Measurements from ENCODE around the gene KRTAP4-2. TPM values are rescaled to one million over a fixed set of nuclear protein-coding genes. Genes with fewer than 3 reads are reported as not detected.

KRTAP4-2 gene
- total and polyA plus RNA-seq, 2 donors (not counting 1 experiment from before 2014, with no cell fraction given) = not detected

DNA sequence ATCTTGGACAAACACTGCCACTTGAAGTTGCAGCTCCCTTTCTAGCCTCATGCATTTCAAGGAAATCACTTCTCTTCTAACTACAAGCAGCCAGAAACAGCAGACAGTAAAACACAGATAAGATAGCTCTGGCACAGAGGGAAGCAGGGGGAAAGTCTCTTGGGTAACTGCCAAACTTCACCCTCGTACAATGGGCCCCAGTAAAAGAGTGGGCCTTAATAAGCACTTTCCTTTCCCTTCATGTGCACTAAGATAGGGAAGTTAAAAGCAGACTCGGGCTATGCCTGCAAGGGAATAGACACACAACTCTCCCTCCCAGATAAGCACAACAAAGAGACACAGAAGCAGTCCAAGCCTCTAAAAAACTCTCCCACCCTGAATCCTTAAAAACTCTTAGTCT lies 24.2 kb downstream of the KRTAP4-2 start:
- Histone ChIP-seq H3K9ac (ENCODE audit: low read length) (no peak overlapping the region), H4K20me1 (ENCODE audit: control insufficient read depth, insufficient read depth, low read length, poor library complexity, severe bottlenecking) (no peaks in the 10 kb centered on the region), H3K36me3 (replicated peaks in 1 of 2; ENCODE audit: control extremely low read depth in 1 of 2, control insufficient read depth in 1 of 2, extremely low read depth in 1 of 2, insufficient read depth in 2 of 2, low read length in 1 of 2) (no peaks in the 10 kb centered on the region), H2AFZ (ENCODE audit: insufficient read depth, low read depth, low read length, poor library complexity, severe bottlenecking) (no peak overlapping the region), H3K4me3 (ENCODE audit: control extremely low read depth in 1 of 5, extremely low read depth in 1 of 5, insufficient read depth in 1 of 5, low read depth in 2 of 5, low read length in 4 of 5) (no peak overlapping the region), H3K27ac (ENCODE audit: low read length in 2 of 2) (no peak overlapping the region), H3K79me2 (ENCODE audit: control insufficient read depth, insufficient read depth, low read length) (no peaks in the 10 kb centered on the region), H3K9me3 (ENCODE audit: control extremely low read depth in 1 of 3, control insufficient read depth in 2 of 3, insufficient read depth in 1 of 3, low read length in 2 of 3) (no peaks in the 10 kb centered on the region), H3K4me1 (ENCODE audit: control insufficient read depth in 2 of 2, insufficient read depth in 2 of 2, low read length in 2 of 2) (no peaks in the 10 kb centered on the region), H3K27me3 (replicated peaks in 1 of 4; ENCODE audit: control extremely low read depth in 1 of 4, control insufficient read depth in 3 of 4, insufficient read depth in 4 of 4, low read length in 3 of 4) (peaks cover 0 to 8% (median 0%) of the 10 kb centered on the region in 4 experiments), H3K4me2 (replicated peaks; ENCODE audit: low read depth, low read length, poor library complexity, severe bottlenecking) (no peak overlapping the region)
- intact Hi-C loops (cut with micrococcal nuclease) = no loop called here
- no peaks in the 10 kb centered on the region for H3K9me3 Mint-ChIP-seq (ENCODE audit: insufficient read depth)
- no peak overlapping the region for H3K27ac Mint-ChIP-seq
- WGBS (ENCODE audit: insufficient coverage) = no CpG with 5 or more reads among the region's 2 CpGs
- no peak for TF ChIP-seq EZH2 (IDR thresholded peaks at IDR 0.05; ENCODE audit: borderline replicate concordance, insufficient read depth, low read depth, low read length, poor library complexity, severe bottlenecking)
- TF ChIP-seq, protein P1, sequence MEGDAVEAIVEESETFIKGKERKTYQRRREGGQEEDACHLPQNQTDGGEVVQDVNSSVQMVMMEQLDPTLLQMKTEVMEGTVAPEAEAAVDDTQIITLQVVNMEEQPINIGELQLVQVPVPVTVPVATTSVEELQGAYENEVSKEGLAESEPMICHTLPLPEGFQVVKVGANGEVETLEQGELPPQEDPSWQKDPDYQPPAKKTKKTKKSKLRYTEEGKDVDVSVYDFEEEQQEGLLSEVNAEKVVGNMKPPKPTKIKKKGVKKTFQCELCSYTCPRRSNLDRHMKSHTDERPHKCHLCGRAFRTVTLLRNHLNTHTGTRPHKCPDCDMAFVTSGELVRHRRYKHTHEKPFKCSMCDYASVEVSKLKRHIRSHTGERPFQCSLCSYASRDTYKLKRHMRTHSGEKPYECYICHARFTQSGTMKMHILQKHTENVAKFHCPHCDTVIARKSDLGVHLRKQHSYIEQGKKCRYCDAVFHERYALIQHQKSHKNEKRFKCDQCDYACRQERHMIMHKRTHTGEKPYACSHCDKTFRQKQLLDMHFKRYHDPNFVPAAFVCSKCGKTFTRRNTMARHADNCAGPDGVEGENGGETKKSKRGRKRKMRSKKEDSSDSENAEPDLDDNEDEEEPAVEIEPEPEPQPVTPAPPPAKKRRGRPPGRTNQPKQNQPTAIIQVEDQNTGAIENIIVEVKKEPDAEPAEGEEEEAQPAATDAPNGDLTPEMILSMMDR (IDR thresholded peaks at IDR 0.05) = no peak
- CTCF ChIA-PET = no interaction called here
- H3K4me1 Mint-ChIP-seq = no peaks in the 10 kb centered on the region
- H3K27me3 Mint-ChIP-seq = peaks cover 26% of the 10 kb centered on the region
- no peak for ATAC-seq (ENCODE audit: low read depth)
- DNase-seq = no peak
- no peak overlapping the region for H3K4me3 Mint-ChIP-seq
- POLR2A ChIA-PET = no interaction called here

DNA sequence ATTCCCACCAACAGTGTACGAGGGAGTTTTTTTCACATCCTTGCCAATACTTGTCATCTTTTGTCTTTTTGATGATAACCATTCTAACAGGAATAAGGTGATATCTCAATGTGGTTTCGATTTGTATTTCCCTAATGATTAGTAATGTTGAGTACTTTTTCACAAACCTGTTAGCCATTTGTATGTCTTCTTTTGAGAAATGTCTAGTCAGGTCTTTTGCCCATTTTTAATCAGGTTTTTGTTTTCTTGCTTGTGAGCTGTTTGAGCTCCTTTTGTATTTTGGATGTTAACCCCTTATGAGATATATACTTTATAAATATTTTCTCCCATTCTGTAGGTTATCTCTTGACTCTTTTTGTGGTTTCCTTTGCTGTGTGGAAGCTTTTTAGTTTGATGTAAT lies 26.5 kb downstream of the KRTAP4-2 start:
- H3K4me3 ChIP-seq (ENCODE audit: control extremely low read depth in 1 of 5, extremely low read depth in 1 of 5, insufficient read depth in 1 of 5, low read depth in 2 of 5, low read length in 4 of 5) = no peak overlapping the region
- ChIA-PET CTCF (no interaction called here), POLR2A (no interaction called here)
- Mint-ChIP-seq H3K4me1 (no peaks in the 10 kb centered on the region), H3K27me3 (peaks cover 11% of the 10 kb centered on the region), H3K9me3 (ENCODE audit: insufficient read depth) (no peaks in the 10 kb centered on the region), H3K27ac (no peak overlapping the region), H3K4me3 (no peak overlapping the region)
- TF ChIP-seq, protein P1 (IDR thresholded peaks at IDR 0.05) = no peak
- no peak for TF ChIP-seq EZH2 (IDR thresholded peaks at IDR 0.05; ENCODE audit: borderline replicate concordance, insufficient read depth, low read depth, low read length, poor library complexity, severe bottlenecking)
- intact Hi-C loops (cut with micrococcal nuclease) = no loop called here
- H3K27ac ChIP-seq (ENCODE audit: low read length in 2 of 2) = no peak overlapping the region
- no peak overlapping the region for H3K9ac ChIP-seq (ENCODE audit: low read length)
- no peaks in the 10 kb centered on the region for H3K79me2 ChIP-seq (ENCODE audit: control insufficient read depth, insufficient read depth, low read length)
- no peaks in the 10 kb centered on the region for H3K4me1 ChIP-seq (ENCODE audit: control insufficient read depth in 2 of 2, insufficient read depth in 2 of 2, low read length in 2 of 2)
- no peaks in the 10 kb centered on the region for H3K27me3 ChIP-seq (replicated peaks in 1 of 4; ENCODE audit: control extremely low read depth in 1 of 4, control insufficient read depth in 3 of 4, insufficient read depth in 4 of 4, low read length in 3 of 4)
- DNase-seq (no peak), ATAC-seq (ENCODE audit: low read depth) (no peak)
- H3K9me3 ChIP-seq (ENCODE audit: control extremely low read depth in 1 of 3, control insufficient read depth in 2 of 3, insufficient read depth in 1 of 3, low read length in 2 of 3) = no peaks in the 10 kb centered on the region
- no peak overlapping the region for H2AFZ ChIP-seq (ENCODE audit: insufficient read depth, low read depth, low read length, poor library complexity, severe bottlenecking)
- H3K36me3 ChIP-seq (replicated peaks in 1 of 2; ENCODE audit: control extremely low read depth in 1 of 2, control insufficient read depth in 1 of 2, extremely low read depth in 1 of 2, insufficient read depth in 2 of 2, low read length in 1 of 2) = no peaks in the 10 kb centered on the region
- WGBS (ENCODE audit: insufficient coverage) = no CpG with 5 or more reads among the region's 2 CpGs
- no peak overlapping the region for H3K4me2 ChIP-seq (replicated peaks; ENCODE audit: low read depth, low read length, poor library complexity, severe bottlenecking)
- H4K20me1 ChIP-seq (ENCODE audit: control insufficient read depth, insufficient read depth, low read length, poor library complexity, severe bottlenecking) = no peaks in the 10 kb centered on the region
